HS-27A (cell line): ENCODE data around the gene UGT1A6.

Experiments used
- DNase-seq: peaks from one replicate; pipeline ENCODE4 v3.0.0-alpha.2; 2012; ENCODE audit warnings: low read depth, missing footprints

Gene UGT1A6

GRCh38 chr2:233802132-233802815 is 109.6 kb downstream of the UGT1A6 start:
- no peak for DNase-seq

- no peak for DNase-seq
Observed at GRCh38 chr2:233803292-233803911, 110.7 kb downstream of the UGT1A6 start.

GRCh38 chr2:233803994-233804393 is 111.3 kb downstream of the UGT1A6 start:
- no peak for DNase-seq

GRCh38 chr2:233807215-233807865 is 114.7 kb downstream of the UGT1A6 start:
- DNase-seq = no peak

- no peak for DNase-seq
Observed at GRCh38 chr2:233807966-233808935, 115.6 kb downstream of the UGT1A6 start.

- no peak for DNase-seq
Observed at GRCh38 chr2:233810385-233810784, 117.7 kb downstream of the UGT1A6 start.

- DNase-seq = no peak
Observed at GRCh38 chr2:233811087-233811486, 118.4 kb downstream of the UGT1A6 start.

- no peak for DNase-seq
Observed at GRCh38 chr2:233811732-233812131, 119.0 kb downstream of the UGT1A6 start.

- DNase-seq = no peak
Observed at GRCh38 chr2:233813236-233814055, 120.8 kb downstream of the UGT1A6 start.

- DNase-seq = no peak
Observed at GRCh38 chr2:233814056-233814835, 121.6 kb downstream of the UGT1A6 start.

- DNase-seq = no peak
Observed at GRCh38 chr2:233815861-233816260, 123.2 kb downstream of the UGT1A6 start.

GRCh38 chr2:233816334-233816733 is 123.6 kb downstream of the UGT1A6 start:
- no peak for DNase-seq

- DNase-seq = no peak
Observed at GRCh38 chr2:233816771-233817170, 124.1 kb downstream of the UGT1A6 start.

GRCh38 chr2:233817361-233817911 is 124.7 kb downstream of the UGT1A6 start:
- DNase-seq = no peak

GRCh38 chr2:233817995-233818638 is 125.4 kb downstream of the UGT1A6 start:
- DNase-seq = no peak

GRCh38 chr2:233818639-233819621 is 126.2 kb downstream of the UGT1A6 start:
- no peak for DNase-seq

- no peak for DNase-seq
Observed at GRCh38 chr2:233819884-233820773, 127.4 kb downstream of the UGT1A6 start.
